GM12801 (cell line): ENCODE results near the gene TEDC1.

Experiments used
- CTCF ChIP-seq: IDR thresholded peaks from one replicate; pipeline ENCODE4 v1.5.1; 2011; ENCODE audit warnings: control low read depth; ENCODE audit not compliant: insufficient read length; ENCODE audit errors: extremely low read depth

TEDC1 gene

GRCh38 chr14:105482486-105483110 lies 8.4 kb upstream of the TEDC1 start:
- no peak for TF ChIP-seq CTCF

- TF ChIP-seq CTCF, result no peak
These were observed 7.6 kb upstream of the TEDC1 start for GRCh38 chr14:105483300-105484068.

- TF ChIP-seq CTCF, result no peak
These were observed 6.7 kb upstream of the TEDC1 start for GRCh38 chr14:105484069-105484996.

GRCh38 chr14:105484997-105485393 lies 6.1 kb upstream of the TEDC1 start:
- no peak for TF ChIP-seq CTCF

GRCh38 chr14:105485739-105486162 lies 5.3 kb upstream of the TEDC1 start:
- no peak for TF ChIP-seq CTCF

- TF ChIP-seq CTCF, result no peak
These were observed 4.7 kb upstream of the TEDC1 start, which contains the start of gene CRIP1 for GRCh38 chr14:105486163-105486973. Gene CRIP1, plus strand, starts transcription at chr14:105486886. Its CDS starts 374 bp downstream, at chr14:105487260.
